IPS DF 19.7 (cell line): Measurements from ENCODE around the gene RHPN2.
A peak's percentile ranks its signal among the peaks of the same experiment; 100 is the strongest.
"Not testable (repeated sequence)": the region's sequence is repeated elsewhere in the genome, so short reads cannot be mapped to it uniquely, and the experiment has no call there.

Source experiments
- DNase-seq: peaks from one replicate; pipeline ENCODE4 v3.0.0-alpha.2; 2013; ENCODE audit warnings: low read depth, low spot score

RHPN2 gene

DNA sequence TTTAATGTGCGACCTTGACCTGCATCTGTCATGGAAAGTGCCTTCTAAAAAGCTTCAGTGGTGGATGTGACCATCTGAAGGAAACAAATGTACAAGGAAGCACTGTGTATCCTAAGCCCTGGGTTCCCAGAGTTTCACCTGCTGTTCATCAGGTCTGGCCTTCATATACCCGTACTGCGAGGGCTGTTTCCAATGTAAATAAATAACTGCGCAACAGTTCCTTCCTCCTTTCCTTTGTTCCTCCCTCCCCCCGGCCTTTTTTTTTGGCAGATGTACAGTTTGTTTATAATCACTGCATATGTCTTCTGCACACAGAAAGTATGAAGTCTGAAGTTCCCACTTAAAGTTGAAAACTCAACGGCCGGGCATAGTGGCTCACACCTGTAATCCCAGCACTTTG is 87.4 kb downstream of the RHPN2 start:
- DNase-seq = no peak

DNA sequence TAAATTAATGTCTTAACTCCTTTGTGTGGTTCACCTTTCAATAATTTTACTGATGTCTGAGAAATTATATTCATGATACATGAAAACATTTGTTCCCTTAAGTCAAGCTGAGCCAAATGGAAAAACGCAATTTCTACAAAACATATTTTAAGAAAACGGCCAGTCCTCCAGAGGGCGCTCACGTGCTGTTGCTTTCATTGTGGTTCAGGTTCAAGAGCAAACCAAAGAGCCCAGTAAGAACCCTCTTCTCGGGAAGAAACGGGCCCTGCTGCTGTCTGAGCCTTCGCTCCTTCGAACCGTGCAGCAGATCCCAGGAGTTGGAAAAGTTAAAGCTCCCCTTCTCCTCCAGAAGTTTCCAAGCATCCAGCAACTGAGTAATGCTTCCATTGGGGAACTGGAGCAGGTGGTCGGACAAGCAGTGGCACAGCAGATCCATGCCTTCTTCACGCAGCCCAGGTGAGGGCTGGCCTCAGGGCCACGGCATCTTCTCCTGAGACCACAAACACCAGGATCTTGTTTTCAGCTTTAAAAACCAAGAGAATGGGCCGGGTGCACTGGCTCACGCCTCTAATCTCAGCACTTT is 88.4 kb downstream of the RHPN2 start:
- peak; percentile 25 for DNase-seq

DNA sequence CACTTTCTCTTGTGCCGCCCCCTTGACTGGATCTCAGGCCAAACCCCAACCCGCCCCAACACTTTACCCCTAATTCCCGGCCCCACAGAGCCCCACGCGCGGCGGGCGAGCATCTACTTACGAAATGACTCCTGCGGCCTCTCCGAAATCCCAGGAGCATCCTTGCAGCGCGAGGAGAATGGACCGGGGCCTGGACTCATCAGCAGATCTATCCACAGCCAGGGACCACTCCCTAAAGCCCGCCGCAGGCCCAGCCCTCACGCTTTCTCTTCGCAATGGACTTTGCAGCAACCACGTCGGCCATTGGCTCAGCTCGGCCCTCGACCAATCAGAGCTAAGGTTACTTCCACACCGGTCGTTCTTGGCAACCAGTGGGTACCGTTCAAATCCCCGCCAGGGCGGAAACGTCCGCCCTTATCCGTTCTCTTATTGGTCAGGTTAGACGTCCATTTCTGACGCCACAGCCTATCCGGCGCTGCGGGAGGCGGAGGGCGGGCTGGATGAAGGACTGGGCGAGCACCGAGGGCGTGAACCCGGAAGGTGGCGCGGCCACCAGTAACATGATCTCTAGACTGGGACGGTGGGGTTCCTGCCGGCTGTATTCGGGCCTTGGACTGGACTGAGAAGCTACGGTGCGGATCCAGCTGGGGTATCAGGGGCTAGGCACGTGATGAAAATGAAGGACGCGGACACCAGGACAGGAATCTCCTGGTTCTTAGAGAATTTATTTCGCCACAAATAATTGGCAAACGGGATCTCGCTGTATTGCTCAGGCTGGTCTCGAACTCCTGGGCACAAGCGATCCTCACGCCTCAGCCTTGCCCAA is 92.8 kb downstream of the RHPN2 start, which contains the start of the genes CEP89 and FAAP24:
Gene CEP89 (minus strand): TSS at position 244 of the 826 bp plus-strand sequence. CDS start 84 bp downstream, at position 160.
Gene FAAP24 (plus strand): TSS at position 528 of the 826 bp plus-strand sequence. CDS start 955 bp downstream, outside the sequence.
- peak; percentile 94 for DNase-seq

DNA sequence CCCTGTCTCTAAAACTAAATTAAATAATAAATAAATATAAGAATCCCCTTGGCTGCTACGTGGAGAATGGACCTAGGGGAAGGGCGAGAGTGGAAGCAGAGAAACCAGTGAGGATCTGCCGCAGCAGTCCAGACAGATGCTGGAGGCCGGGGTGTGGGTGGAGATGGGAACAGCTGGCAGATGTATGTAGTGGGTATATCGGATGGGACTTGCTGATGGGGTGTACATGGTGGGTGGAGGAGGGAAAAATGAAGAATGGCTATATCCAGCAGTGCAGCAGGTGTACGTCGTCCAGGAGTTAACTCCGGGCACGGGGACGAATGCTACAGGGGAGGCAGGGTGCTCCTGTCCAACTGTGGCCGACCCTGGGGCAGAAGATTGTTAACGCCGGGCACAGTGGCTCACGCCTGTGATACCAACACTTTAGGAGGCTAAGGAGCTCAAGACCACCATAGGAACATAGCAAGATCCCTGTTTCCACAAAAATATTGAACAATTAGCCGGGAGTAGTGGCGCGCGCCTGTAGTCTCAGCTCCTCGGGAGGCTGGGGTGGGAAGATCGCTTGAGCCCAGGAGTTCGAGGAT is 93.6 kb downstream of the RHPN2 start:
- no peak for DNase-seq

GRCh38 chr19:32969549-32969948 is 95.1 kb downstream of the RHPN2 start:
- no peak for DNase-seq

GRCh38 chr19:32966750-32967149 is 97.9 kb downstream of the RHPN2 start:
- DNase-seq = no peak

DNA sequence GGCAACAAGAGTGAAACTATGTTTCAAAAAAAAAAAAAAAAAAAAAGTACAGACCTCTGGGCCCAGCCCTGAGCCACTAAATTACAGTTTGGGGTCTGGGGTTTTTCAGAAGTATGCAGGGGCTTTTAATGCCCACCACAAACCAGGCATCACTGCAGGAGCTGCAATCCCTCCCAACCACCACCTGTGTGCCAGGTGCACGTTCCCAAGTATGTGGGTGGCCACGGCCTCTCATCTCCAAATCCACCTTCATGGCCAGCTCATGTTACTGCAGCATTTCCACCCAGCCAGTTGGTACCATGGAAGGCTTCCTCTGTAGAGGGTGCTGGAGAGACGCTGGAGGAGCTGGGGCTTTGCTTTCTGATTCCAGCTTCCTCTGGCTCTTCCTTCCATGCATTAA is 119.4 kb downstream of the RHPN2 start:
- no peak for DNase-seq

GRCh38 chr19:32941273-32941672 is 123.4 kb downstream of the RHPN2 start:
- DNase-seq = not testable (repeated sequence)

DNA sequence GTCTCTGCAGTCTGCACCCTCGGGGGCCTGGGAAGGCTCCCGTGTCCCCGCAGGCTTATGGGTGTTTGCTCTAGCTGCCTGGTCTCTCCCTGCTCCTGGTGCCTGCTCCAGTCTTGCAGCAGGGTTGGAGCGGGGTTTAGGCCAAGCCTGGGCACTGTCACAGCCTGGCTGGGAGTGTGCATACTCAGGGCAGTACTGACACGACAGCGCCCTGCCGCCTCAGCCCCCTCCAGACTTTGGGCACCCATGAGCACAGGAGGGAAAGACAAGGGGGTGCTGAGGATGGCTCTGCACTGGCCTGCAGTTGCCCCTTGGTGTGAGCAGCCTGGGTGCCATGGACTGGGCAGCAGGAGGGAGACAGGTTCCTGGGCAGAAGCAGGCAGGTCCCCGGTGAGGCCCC is 128.6 kb downstream of the RHPN2 start:
- DNase-seq = no peak

DNA sequence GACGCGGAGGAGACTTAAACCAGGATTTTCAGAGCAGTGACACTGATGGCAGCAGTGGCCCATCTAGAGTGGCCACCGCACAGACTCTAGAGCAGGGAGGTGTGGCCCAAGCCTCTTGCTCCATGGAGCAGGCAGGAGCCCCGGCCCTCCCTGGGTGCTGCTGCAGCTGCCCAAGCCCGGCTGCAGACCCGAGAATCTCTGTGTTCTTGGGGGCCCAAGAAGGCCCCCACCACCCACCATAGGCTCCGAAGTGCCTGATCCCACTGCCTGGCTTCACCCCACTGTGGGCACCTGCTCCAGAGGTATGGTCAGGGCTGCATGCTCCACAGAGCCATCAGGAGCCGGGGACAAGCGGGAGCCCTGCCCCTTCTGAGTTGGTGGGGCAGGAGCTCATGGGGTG is 129.1 kb downstream of the RHPN2 start:
- no peak for DNase-seq

DNA sequence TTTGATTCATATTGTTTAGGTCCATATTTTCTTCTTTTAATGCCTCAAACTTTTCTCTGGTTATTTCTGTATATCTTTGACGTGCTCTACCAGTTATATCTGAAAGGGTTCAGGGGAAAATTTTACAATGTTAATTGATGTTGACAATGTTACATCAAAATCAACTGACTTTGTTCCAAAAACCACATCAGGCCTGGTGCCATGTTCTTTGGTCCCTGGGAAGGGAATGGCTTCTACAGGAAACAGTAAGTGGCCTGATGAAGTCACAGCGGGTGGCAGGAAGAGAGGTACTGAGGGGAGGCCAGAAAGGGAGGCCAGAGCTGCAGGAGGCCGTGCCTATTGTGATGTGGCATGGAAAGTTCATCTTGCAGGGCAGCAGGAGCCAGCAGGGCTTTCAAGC is 131.1 kb downstream of the RHPN2 start:
- DNase-seq = no peak

DNA sequence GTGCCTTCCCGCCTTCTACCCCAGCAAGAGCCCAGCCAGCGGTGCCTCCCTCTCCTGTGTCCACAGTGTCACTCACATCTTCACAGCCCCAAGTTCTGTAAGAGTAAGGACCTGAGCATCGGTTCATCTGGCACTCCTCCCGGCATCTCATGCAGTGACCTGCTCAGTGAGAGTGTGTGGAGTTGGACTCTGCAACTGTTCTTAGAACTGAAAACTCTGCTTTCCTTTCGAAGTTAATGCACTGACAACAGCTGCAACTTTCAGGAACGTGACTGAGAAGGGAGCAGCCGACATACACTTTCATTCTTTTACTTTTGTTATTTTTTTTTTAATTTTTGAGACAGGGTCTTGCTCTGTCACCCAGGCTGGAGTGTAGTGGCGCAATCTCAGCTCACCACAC is 134.1 kb downstream of the RHPN2 start:
- DNase-seq = no peak

- DNase-seq = no peak
These were observed 135.9 kb downstream of the RHPN2 start for GRCh38 chr19:32928806-32929205.
